Stomach smooth muscle (tissue), 2 donors: ENCODE results near the gene PTPRN2.

ENCODE experiments used
- H3K27ac ChIP-seq: one replicate; pipeline ENCODE4 v1.7.0; 2013; ENCODE audit warnings: mild to moderate bottlenecking, low read length, inconsistent platforms
- H3K27me3 ChIP-seq, 2 donors: one replicate each; pipeline ENCODE4 v1.7.0; 2013; ENCODE audit warnings: low read length in 2 of 2; ENCODE audit not compliant: insufficient read depth in 2 of 2, control insufficient read depth in 1 of 2
- H3K36me3 ChIP-seq, 2 donors: one replicate each; pipeline ENCODE4 v1.7.0; 2013; ENCODE audit warnings: low read length in 2 of 2; ENCODE audit not compliant: control insufficient read depth in 2 of 2, insufficient read depth in 2 of 2
- H3K4me1 ChIP-seq: one replicate; pipeline ENCODE4 v1.7.0; 2013; ENCODE audit warnings: low read length; ENCODE audit not compliant: control insufficient read depth, insufficient read depth
- H3K4me3 ChIP-seq, 2 donors: one replicate each; pipeline ENCODE4 v1.7.0; 2013; ENCODE audit warnings: low read length in 2 of 2
- H3K9ac ChIP-seq, 2 donors: one replicate each; pipeline ENCODE4 v1.7.0; 2013; ENCODE audit warnings: low read length in 2 of 2, mild to moderate bottlenecking in 1 of 2
- H3K9me3 ChIP-seq, 2 donors: one replicate each; pipeline ENCODE4 v1.7.0; 2013; ENCODE audit warnings: low read length in 2 of 2; ENCODE audit not compliant: control insufficient read depth in 2 of 2
- donor health status: healthy.
- donor health status: Pancreatic carcinoma.

Gene PTPRN2

GRCh38 chr7:158027646-158028045, 560.0 kb downstream of the PTPRN2 start:
- Histone ChIP-seq H3K9ac (no peak overlapping the region), H3K9me3 (no peaks in the 10 kb centered on the region), H3K27ac (no peak overlapping the region), H3K4me3 (no peak overlapping the region), H3K27me3 (no peaks in the 10 kb centered on the region), H3K4me1 (no peaks in the 10 kb centered on the region), H3K36me3 (no peaks in the 10 kb centered on the region)

GRCh38 chr7:158026636-158027265, 560.9 kb downstream of the PTPRN2 start:
- no peaks in the 10 kb centered on the region for H3K9me3 ChIP-seq
- no peaks in the 10 kb centered on the region for H3K4me1 ChIP-seq
- no peaks in the 10 kb centered on the region for H3K36me3 ChIP-seq
- no peaks in the 10 kb centered on the region for H3K27me3 ChIP-seq
- H3K4me3 ChIP-seq: no peak overlapping the region
- no peak overlapping the region for H3K27ac ChIP-seq
- H3K9ac ChIP-seq: no peak overlapping the region

GRCh38 chr7:158025686-158026600, 561.7 kb downstream of the PTPRN2 start:
- Histone ChIP-seq H3K27ac (no peak overlapping the region), H3K27me3 (no peaks in the 10 kb centered on the region), H3K4me1 (no peaks in the 10 kb centered on the region), H3K9ac (no peak overlapping the region), H3K9me3 (no peaks in the 10 kb centered on the region), H3K4me3 (no peak overlapping the region), H3K36me3 (no peaks in the 10 kb centered on the region)

- no peak overlapping the region for H3K4me3 ChIP-seq
- no peaks in the 10 kb centered on the region for H3K27me3 ChIP-seq
- H3K36me3 ChIP-seq: no peaks in the 10 kb centered on the region
- no peaks in the 10 kb centered on the region for H3K9me3 ChIP-seq
- H3K4me1 ChIP-seq: no peaks in the 10 kb centered on the region
- H3K27ac ChIP-seq: no peak overlapping the region
- H3K9ac ChIP-seq: no peak overlapping the region
Observed at GRCh38 chr7:158024881-158025280, 562.7 kb downstream of the PTPRN2 start.

- H3K4me3 ChIP-seq: no peak overlapping the region
- no peaks in the 10 kb centered on the region for H3K36me3 ChIP-seq
- no peak overlapping the region for H3K27ac ChIP-seq
- H3K4me1 ChIP-seq: no peaks in the 10 kb centered on the region
- no peaks in the 10 kb centered on the region for H3K9me3 ChIP-seq
- H3K27me3 ChIP-seq: no peaks in the 10 kb centered on the region
- H3K9ac ChIP-seq: no peak overlapping the region
Observed at GRCh38 chr7:158024351-158024715, 563.3 kb downstream of the PTPRN2 start.

- H3K27me3 ChIP-seq: no peaks in the 10 kb centered on the region
- no peaks in the 10 kb centered on the region for H3K4me1 ChIP-seq
- H3K36me3 ChIP-seq: no peaks in the 10 kb centered on the region
- no peak overlapping the region for H3K9ac ChIP-seq
- no peak overlapping the region for H3K27ac ChIP-seq
- H3K4me3 ChIP-seq: no peak overlapping the region
- no peaks in the 10 kb centered on the region for H3K9me3 ChIP-seq
Observed at GRCh38 chr7:158023681-158024350, 563.8 kb downstream of the PTPRN2 start.

GRCh38 chr7:158023157-158023556, 564.5 kb downstream of the PTPRN2 start:
- H3K27ac ChIP-seq: no peak overlapping the region
- H3K27me3 ChIP-seq: no peaks in the 10 kb centered on the region
- H3K4me3 ChIP-seq: no peak overlapping the region
- H3K9ac ChIP-seq: no peak overlapping the region
- no peaks in the 10 kb centered on the region for H3K9me3 ChIP-seq
- H3K36me3 ChIP-seq: no peaks in the 10 kb centered on the region
- H3K4me1 ChIP-seq: no peaks in the 10 kb centered on the region

- Histone ChIP-seq H3K4me1 (no peaks in the 10 kb centered on the region), H3K4me3 (no peak overlapping the region), H3K9ac (no peak overlapping the region), H3K27ac (no peak overlapping the region), H3K27me3 (no peaks in the 10 kb centered on the region), H3K36me3 (no peaks in the 10 kb centered on the region), H3K9me3 (no peaks in the 10 kb centered on the region)
Observed at GRCh38 chr7:158022601-158023000, 565.0 kb downstream of the PTPRN2 start.

GRCh38 chr7:158021836-158022235, 565.8 kb downstream of the PTPRN2 start:
- H3K36me3 ChIP-seq: no peaks in the 10 kb centered on the region
- no peak overlapping the region for H3K4me3 ChIP-seq

GRCh38 chr7:158020706-158021095, 566.9 kb downstream of the PTPRN2 start:
- Histone ChIP-seq H3K4me1 (peaks cover 11% of the 10 kb centered on the region), H3K36me3 (no peaks in the 10 kb centered on the region), H3K27me3 (no peaks in the 10 kb centered on the region), H3K9me3 (no peaks in the 10 kb centered on the region), H3K4me3 (no peak overlapping the region), H3K9ac (no peak overlapping the region), H3K27ac (no peak overlapping the region)

More at GRCh38 chr7:158021836-158022235, 565.8 kb downstream of the PTPRN2 start:
- H3K27ac ChIP-seq: no peak overlapping the region
- no peaks in the 10 kb centered on the region for H3K9me3 ChIP-seq
- no peak overlapping the region for H3K9ac ChIP-seq
- H3K4me1 ChIP-seq: peaks cover 1% of the 10 kb centered on the region
- H3K27me3 ChIP-seq: no peaks in the 10 kb centered on the region
